ENCODE data around the gene CORO7.
A peak's percentile ranks its signal among the peaks of the same experiment; 100 is the strongest.

CORO7 gene

DNA sequence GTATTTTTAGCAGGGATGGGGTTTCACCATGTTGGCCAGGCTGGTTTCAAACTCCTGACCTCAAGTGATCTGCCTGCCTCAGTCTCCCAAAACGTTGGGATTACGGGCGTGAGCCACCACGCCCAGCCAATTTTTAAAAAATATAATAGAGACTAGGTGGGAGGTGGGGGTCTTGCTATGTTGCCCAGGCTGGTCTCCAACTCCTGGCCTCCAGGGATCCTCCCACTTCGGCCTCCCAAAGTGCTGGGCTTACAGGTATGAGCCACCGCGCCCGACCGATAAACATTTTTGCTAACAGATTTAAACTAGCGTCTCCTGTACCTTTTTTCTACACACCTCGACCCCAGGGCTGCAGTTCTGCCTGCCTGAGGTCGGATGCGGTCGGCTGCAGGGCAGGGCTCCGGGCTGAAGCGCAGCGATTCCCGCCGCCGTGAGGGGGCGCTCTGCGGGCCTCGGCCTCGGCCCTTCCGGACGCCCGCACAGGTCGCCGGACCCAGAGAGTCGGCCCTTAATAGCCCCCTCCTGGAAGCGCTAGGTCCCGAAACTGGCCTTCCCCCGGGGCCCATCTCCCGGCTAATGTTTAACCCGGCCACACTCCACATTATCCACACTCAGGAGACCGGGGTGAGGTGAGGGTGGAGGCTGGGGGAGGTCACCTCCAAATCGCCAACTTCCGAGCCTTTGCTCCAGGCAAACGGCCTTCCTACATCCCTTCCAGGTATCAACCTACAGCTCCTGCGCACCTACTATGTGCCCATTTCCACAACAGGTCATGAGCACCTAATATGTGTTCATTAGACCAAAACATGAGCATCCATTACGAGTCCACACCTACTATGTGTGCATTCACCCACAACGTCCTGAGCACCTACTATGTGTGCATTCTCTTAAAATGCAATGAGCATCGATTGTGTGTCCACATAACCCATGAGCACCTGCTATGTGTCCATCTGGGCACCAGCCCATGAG is 102.5 kb downstream of the CORO7 start:
- Histone ChIP-seq H3K27me3 (ENCODE audit: insufficient read depth, low read length) (peaks cover 20% of the 10 kb centered on the region), H3K4me3 (ENCODE audit: low read length) (peak overlapping the region; percentile 12; the same call in 1 of the 2 replicates), H3K36me3 (ENCODE audit: insufficient read depth, low read length) (no peaks in the 10 kb centered on the region), H3K4me1 (ENCODE audit: insufficient read depth, low read length) (peaks cover 19% of the 10 kb centered on the region), H3K9me3 (ENCODE audit: insufficient read depth, low read depth, low read length) (no peaks in the 10 kb centered on the region), H3K9ac (ENCODE audit: low read depth, low read length) (no peak overlapping the region), H3K27ac (ENCODE audit: low read depth, low read length) (no peak overlapping the region)
- WGBS = 14% methylated on average over 34 of the region's 43 CpGs

DNA sequence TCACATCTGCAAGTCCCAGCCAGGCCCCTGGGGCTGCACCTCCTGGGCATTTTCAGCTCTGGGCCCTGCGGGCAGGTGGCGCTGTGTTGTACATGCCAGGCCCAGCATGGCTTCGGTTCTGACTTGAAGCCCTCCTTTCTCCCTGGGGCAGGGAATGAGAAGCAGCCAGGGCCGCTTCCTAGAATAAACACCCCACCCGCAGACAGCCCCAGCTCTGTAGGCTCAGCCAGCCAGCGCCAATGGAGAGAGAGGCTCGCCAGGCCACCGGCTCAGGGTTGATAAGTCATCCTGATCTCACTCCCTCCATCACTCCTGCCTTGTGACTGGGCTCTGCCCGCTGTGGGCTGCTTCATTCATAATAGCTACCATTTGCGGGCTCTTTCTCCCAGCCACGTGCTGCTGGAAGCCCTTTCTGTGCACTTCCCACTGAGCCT is 106.5 kb downstream of the CORO7 start:
- Histone ChIP-seq H3K9ac (ENCODE audit: low read depth, low read length) (0 out of 2 replicates have a peak overlapping the region, but pooled peaks have one; percentile 2), H3K9me3 (ENCODE audit: insufficient read depth, low read depth, low read length) (no peaks in the 10 kb centered on the region), H3K27ac (ENCODE audit: low read depth, low read length) (0 out of 2 replicates have a peak overlapping the region, but pooled peaks have one; percentile 14), H3K4me3 (ENCODE audit: low read length) (no peak overlapping the region), H3K27me3 (ENCODE audit: insufficient read depth, low read length) (peaks cover 17% of the 10 kb centered on the region), H3K36me3 (ENCODE audit: insufficient read depth, low read length) (peaks cover 3% of the 10 kb centered on the region; the same call in 1 of the 2 replicates), H3K4me1 (ENCODE audit: insufficient read depth, low read length) (peaks cover 11% of the 10 kb centered on the region; the same call in 1 of the 2 replicates)
- WGBS = 16% methylated on average over 11 of the region's 11 CpGs

DNA sequence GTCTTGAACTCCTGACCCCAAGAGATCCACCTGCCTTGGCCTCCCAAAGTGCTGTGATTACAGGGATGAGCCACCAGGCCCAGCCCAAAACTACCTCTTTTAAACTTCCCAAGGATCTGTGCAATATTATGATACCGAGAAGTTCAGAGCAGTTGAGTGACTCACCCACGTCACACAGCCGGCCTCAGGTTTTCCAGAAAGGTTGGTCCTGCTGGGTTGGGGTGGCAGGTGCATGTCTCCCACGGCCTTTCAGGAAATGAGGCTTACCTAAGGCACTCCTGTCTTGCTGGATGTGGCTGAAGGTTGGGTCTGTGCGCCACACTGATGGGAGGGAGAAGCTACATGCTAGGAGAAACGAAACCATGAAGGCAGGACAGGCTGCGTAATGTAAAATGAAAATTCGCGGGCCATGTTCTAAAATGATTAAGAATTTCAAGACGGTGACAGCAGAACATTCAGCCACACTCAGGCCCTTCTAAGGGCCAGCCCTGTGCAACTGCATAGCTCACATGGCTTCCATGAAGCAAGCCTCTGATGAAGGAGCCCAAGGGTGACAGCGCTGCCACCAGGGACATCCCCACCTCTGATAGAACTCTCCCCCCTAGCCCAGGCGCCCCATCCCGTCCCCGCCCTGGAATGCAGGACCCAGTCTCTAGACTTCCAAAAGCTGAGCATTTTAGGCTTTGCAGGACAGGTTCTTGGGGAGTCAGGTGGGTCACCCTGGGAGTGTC is 107.1 kb downstream of the CORO7 start:
- peaks cover 15% of the 10 kb centered on the region; the same call in 1 of the 2 replicates for H3K4me1 ChIP-seq (ENCODE audit: insufficient read depth, low read length)
- no peak overlapping the region for H3K27ac ChIP-seq (ENCODE audit: low read depth, low read length)
- no peaks in the 10 kb centered on the region for H3K9me3 ChIP-seq (ENCODE audit: insufficient read depth, low read depth, low read length)
- no peak overlapping the region for H3K4me3 ChIP-seq (ENCODE audit: low read length)
- no peak overlapping the region for H3K9ac ChIP-seq (ENCODE audit: low read depth, low read length)
- H3K36me3 ChIP-seq (ENCODE audit: insufficient read depth, low read length) = peaks cover 3% of the 10 kb centered on the region; the same call in 1 of the 2 replicates
- 84% methylated on average over 14 of the region's 14 CpGs for WGBS
- H3K27me3 ChIP-seq (ENCODE audit: insufficient read depth, low read length) = peaks cover 11% of the 10 kb centered on the region

DNA sequence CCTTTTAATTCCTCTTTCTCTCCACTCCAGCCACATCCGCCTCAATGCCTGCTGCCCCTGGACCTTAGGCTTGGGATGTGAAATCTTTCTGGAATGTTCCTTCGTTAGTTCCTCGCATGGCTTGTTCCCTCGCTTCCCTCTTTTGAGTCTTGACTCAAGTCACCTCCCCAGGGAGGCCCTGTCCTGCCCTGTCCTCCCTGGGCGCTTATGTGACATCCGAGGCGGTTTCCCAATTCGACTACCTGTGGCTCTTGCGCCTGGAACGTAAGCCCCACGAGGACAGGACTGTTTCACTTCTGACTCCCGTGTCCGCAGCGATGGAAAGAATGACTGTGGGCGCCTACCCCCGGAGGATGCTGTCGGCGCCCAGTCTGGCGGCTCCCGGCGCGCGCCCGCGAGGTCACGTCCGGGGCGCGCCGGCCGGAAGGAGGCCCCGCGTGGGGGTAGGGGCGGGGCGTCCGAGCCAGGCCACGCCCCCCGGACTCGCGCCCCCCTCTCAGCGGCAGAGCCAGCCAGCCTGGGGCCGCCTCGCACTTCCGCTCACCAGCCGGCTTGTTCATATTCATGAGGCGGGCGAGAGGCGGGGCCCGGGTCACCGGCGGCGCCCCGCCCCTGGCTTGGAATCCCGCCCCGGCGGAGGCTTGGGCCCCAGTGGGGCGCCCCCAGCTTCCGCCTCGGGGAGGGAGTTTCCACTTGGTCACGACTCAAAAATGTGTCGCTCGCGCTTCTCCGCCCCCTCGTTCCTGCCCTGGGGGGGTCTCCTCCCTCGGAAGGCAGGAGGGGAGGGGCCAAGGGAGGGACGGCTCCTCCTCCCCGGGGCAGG is 109.0 kb downstream of the CORO7 start:
- peak overlapping the region; percentile 86; the same call in 1 of the 2 replicates for H3K27ac ChIP-seq (ENCODE audit: low read depth, low read length)
- H3K9me3 ChIP-seq (ENCODE audit: insufficient read depth, low read depth, low read length) = no peaks in the 10 kb centered on the region
- H3K4me1 ChIP-seq (ENCODE audit: insufficient read depth, low read length) = peaks cover 21% of the 10 kb centered on the region; the same call in 1 of the 2 replicates
- peak overlapping the region; percentile 56 for H3K9ac ChIP-seq (ENCODE audit: low read depth, low read length)
- H3K36me3 ChIP-seq (ENCODE audit: insufficient read depth, low read length) = peaks cover 3% of the 10 kb centered on the region; the same call in 1 of the 2 replicates
- no peaks in the 10 kb centered on the region for H3K27me3 ChIP-seq (ENCODE audit: insufficient read depth, low read length)
- WGBS = 5% methylated on average over 68 of the region's 68 CpGs
- peak overlapping the region; percentile 64 for H3K4me3 ChIP-seq (ENCODE audit: low read length)

DNA sequence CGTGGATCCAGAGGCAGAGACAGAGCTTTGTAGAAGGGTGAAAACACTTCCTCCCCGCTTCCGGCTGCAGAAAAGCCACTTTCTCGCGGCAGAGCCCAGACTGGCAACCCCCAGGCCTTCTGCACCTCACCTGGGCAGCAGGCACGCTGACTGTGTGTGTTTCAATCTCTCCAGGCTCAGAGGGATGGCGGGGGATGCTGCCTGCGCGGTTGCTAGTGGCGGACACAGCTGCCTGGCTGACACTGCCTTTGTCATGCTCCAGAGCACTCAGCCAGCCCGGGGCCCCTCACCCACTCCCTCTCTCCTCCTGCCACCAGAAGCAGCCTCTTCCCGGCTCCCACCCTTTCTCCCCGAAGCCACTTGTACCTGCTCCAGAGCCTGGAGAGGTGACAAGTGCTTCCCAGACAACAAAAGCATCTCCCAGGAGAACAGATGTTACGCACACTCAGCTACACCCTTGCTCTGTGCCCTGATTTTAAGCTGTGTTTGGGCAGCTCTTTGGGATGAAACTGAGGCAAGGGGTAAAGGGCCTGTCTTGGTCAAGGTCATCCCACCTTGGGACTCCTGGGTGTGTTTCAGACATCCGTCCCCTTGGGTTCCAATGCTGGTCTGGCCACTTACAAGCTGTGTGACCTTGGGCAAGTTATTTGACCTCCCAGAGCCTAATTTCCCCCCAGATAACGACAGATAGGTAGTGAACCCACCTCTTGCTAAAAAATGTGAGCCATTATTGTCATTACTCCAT is 109.8 kb downstream of the CORO7 start:
- Histone ChIP-seq H3K9ac (ENCODE audit: low read depth, low read length) (peak overlapping the region; percentile 36), H3K27ac (ENCODE audit: low read depth, low read length) (peak overlapping the region; percentile 47; the same call in 1 of the 2 replicates), H3K4me3 (ENCODE audit: low read length) (peak overlapping the region; percentile 64), H3K9me3 (ENCODE audit: insufficient read depth, low read depth, low read length) (no peaks in the 10 kb centered on the region), H3K36me3 (ENCODE audit: insufficient read depth, low read length) (peaks cover 7% of the 10 kb centered on the region), H3K27me3 (ENCODE audit: insufficient read depth, low read length) (no peaks in the 10 kb centered on the region), H3K4me1 (ENCODE audit: insufficient read depth, low read length) (peaks cover 21% of the 10 kb centered on the region; the same call in 1 of the 2 replicates)
- 52% methylated on average over 16 of the region's 16 CpGs for WGBS
